Mesendoderm (in vitro differentiated cells): ENCODE data around the gene KCNK7.

Source experiments
- DNase-seq: peaks from one replicate; pipeline ENCODE4 v3.0.0; 2013
- H2AK5ac ChIP-seq: 2 replicates; pipeline ENCODE4 v1.6.1; 2013; ENCODE audit warnings: low read length, inconsistent platforms
- H2BK120ac ChIP-seq: 2 replicates; pipeline ENCODE4 v1.6.1; 2013; ENCODE audit warnings: low read depth, mild to moderate bottlenecking, low read length, moderate library complexity, mixed read lengths
- H2BK15ac ChIP-seq: replicated peaks from 2 replicates; pipeline ENCODE4 v1.6.1; 2013; ENCODE audit warnings: low read depth, mild to moderate bottlenecking, moderate library complexity
- H2BK5ac ChIP-seq: 2 replicates; pipeline ENCODE4 v1.6.1; 2013; ENCODE audit warnings: low read length, inconsistent platforms
- H3K18ac ChIP-seq: 2 replicates; pipeline ENCODE4 v1.6.1; 2013; ENCODE audit warnings: mild to moderate bottlenecking, low read length, mixed read lengths
- H3K23ac ChIP-seq: one replicate; pipeline ENCODE4 v1.6.1; 2013; ENCODE audit warnings: low read length
- H3K27ac ChIP-seq: 2 replicates; pipeline ENCODE4 v1.5.1; 2013; ENCODE audit warnings: low read depth, mild to moderate bottlenecking, inconsistent platforms, low read length, moderate library complexity
- H3K27me3 ChIP-seq: 2 replicates; pipeline ENCODE4 v1.6.1; 2013; ENCODE audit warnings: low read length, control low read depth, mild to moderate bottlenecking, inconsistent platforms; ENCODE audit not compliant: insufficient read depth, poor library complexity
- H3K36me3 ChIP-seq: 2 replicates; pipeline ENCODE4 v1.6.1; 2013; ENCODE audit warnings: low read length, inconsistent platforms; ENCODE audit not compliant: control insufficient read depth, insufficient read depth
- H3K4ac ChIP-seq: one replicate; pipeline ENCODE4 v1.6.1; 2013; ENCODE audit warnings: low read depth, mild to moderate bottlenecking, low read length, moderate library complexity
- H3K4me1 ChIP-seq: 2 replicates; pipeline ENCODE4 v1.6.1; 2013; ENCODE audit warnings: low read depth, low read length, inconsistent platforms; ENCODE audit not compliant: control insufficient read depth
- H3K4me2 ChIP-seq: 2 replicates; pipeline ENCODE4 v1.6.1; 2013; ENCODE audit warnings: low read length
- H3K4me3 ChIP-seq: 2 replicates; pipeline ENCODE4 v1.5.1; 2013; ENCODE audit warnings: mild to moderate bottlenecking, low read length
- H3K56ac ChIP-seq: one replicate; pipeline ENCODE4 v1.6.1; 2013; ENCODE audit warnings: low read length
- H3K79me1 ChIP-seq: 2 replicates; pipeline ENCODE4 v1.6.1; 2013; ENCODE audit warnings: low read length, inconsistent platforms
- H3K79me2 ChIP-seq: 2 replicates; pipeline ENCODE4 v1.6.1; 2013; ENCODE audit warnings: mild to moderate bottlenecking, low read length; ENCODE audit not compliant: control insufficient read depth, insufficient read depth
- H3K9ac ChIP-seq: 2 replicates; pipeline ENCODE4 v1.6.1; 2013; ENCODE audit warnings: low read length, inconsistent platforms
- H4K5ac ChIP-seq: one replicate; pipeline ENCODE4 v1.6.1; 2013; ENCODE audit warnings: low read length
- H4K8ac ChIP-seq: one replicate; pipeline ENCODE4 v1.6.1; 2013; ENCODE audit warnings: low read depth, mild to moderate bottlenecking, control low read depth, low read length, moderate library complexity
- WGBS: extraction: QIAGEN DNeasy Blood & Tissue Kit; methylation state at CpG from one replicate; pipeline ENCODE4 v1.1.7; 2013; ENCODE audit warnings: low lambda C conversion rate, missing lambda C conversion rate; ENCODE audit not compliant: insufficient coverage; ENCODE audit errors: extremely low coverage; 5-methylcytosine and 5-hydroxymethylcytosine counted together

KCNK7 gene

GRCh38 chr11:65611028-65611757 lies 15.6 kb upstream of the KCNK7 start:
- no CpG with 5 or more reads among the region's 10 CpGs for WGBS
- Histone ChIP-seq H3K36me3 (no peaks in the 10 kb centered on the region), H3K79me1 (peaks cover 17% of the 10 kb centered on the region), H4K8ac (no peak overlapping the region), H3K9ac (peak overlapping the region; percentile 41), H3K4me3 (no peak overlapping the region), H3K27ac (no peak overlapping the region), H3K27me3 (no peaks in the 10 kb centered on the region), H3K79me2 (peaks cover 7% of the 10 kb centered on the region), H3K23ac (no peak overlapping the region), H4K5ac (no peak overlapping the region), H3K4ac (no peak overlapping the region), H2AK5ac (no peak overlapping the region), H3K4me1 (peaks cover 9% of the 10 kb centered on the region), H2BK15ac (no peak overlapping the region), H3K4me2 (no peak overlapping the region), H2BK120ac (no peak overlapping the region), H3K18ac (no peak overlapping the region), H2BK5ac (no peak overlapping the region), H3K56ac (peak overlapping the region; percentile 70)
- peak; percentile 55 for DNase-seq

GRCh38 chr11:65610404-65610803 lies 14.8 kb upstream of the KCNK7 start:
- H3K79me2 ChIP-seq, result peaks cover 6% of the 10 kb centered on the region
- no CpG with 5 or more reads among the region's 6 CpGs for WGBS

GRCh38 chr11:65609665-65610064 lies 14.1 kb upstream of the KCNK7 start:
- Histone ChIP-seq H3K27ac (no peak overlapping the region), H2BK5ac (no peak overlapping the region), H3K4me2 (no peak overlapping the region), H3K4me3 (no peak overlapping the region), H3K56ac (no peak overlapping the region), H3K23ac (no peak overlapping the region), H3K79me1 (peaks cover 16% of the 10 kb centered on the region), H4K5ac (no peak overlapping the region), H3K9ac (no peak overlapping the region), H4K8ac (no peak overlapping the region), H3K79me2 (peaks cover 6% of the 10 kb centered on the region), H3K18ac (no peak overlapping the region), H2BK15ac (no peak overlapping the region), H3K27me3 (no peaks in the 10 kb centered on the region), H3K36me3 (no peaks in the 10 kb centered on the region), H2AK5ac (no peak overlapping the region), H3K4me1 (peaks cover 9% of the 10 kb centered on the region), H3K4ac (no peak overlapping the region), H2BK120ac (no peak overlapping the region)
- no peak for DNase-seq
- WGBS, result no CpG with 5 or more reads among the region's 5 CpGs

More at GRCh38 chr11:65610404-65610803, 14.8 kb upstream of the KCNK7 start:
- Histone ChIP-seq H2BK5ac (no peak overlapping the region), H3K18ac (no peak overlapping the region), H3K4me1 (peaks cover 9% of the 10 kb centered on the region), H3K27ac (no peak overlapping the region), H2BK120ac (no peak overlapping the region), H3K4me2 (no peak overlapping the region), H3K56ac (no peak overlapping the region), H2AK5ac (no peak overlapping the region), H4K8ac (no peak overlapping the region), H3K4ac (no peak overlapping the region), H3K27me3 (no peaks in the 10 kb centered on the region), H3K36me3 (no peaks in the 10 kb centered on the region), H3K79me1 (peaks cover 16% of the 10 kb centered on the region), H4K5ac (no peak overlapping the region), H3K23ac (no peak overlapping the region), H3K9ac (no peak overlapping the region), H2BK15ac (no peak overlapping the region), H3K4me3 (no peak overlapping the region)
- DNase-seq, result no peak

- no peaks in the 10 kb centered on the region for H3K27me3 ChIP-seq
- H3K4me2 ChIP-seq, result no peak overlapping the region
- no peak overlapping the region for H3K27ac ChIP-seq
- no peak overlapping the region for H4K8ac ChIP-seq
- no peak overlapping the region for H3K23ac ChIP-seq
- no peak overlapping the region for H3K9ac ChIP-seq
- no peak overlapping the region for H4K5ac ChIP-seq
- no peaks in the 10 kb centered on the region for H3K36me3 ChIP-seq
- H3K4me3 ChIP-seq, result no peak overlapping the region
- H3K4ac ChIP-seq, result no peak overlapping the region
- no peak overlapping the region for H2BK120ac ChIP-seq
- no peak overlapping the region for H2AK5ac ChIP-seq
- no peak overlapping the region for H2BK5ac ChIP-seq
- H3K79me2 ChIP-seq, result peaks cover 6% of the 10 kb centered on the region
- H3K18ac ChIP-seq, result no peak overlapping the region
- WGBS, result no CpG with 5 or more reads among the region's 3 CpGs
- peaks cover 16% of the 10 kb centered on the region for H3K79me1 ChIP-seq
- H2BK15ac ChIP-seq, result no peak overlapping the region
- peaks cover 9% of the 10 kb centered on the region for H3K4me1 ChIP-seq
- no peak overlapping the region for H3K56ac ChIP-seq
- DNase-seq, result no peak
Measured at GRCh38 chr11:65609229-65609628, 13.6 kb upstream of the KCNK7 start.

GRCh38 chr11:65607614-65608426 lies 12.2 kb upstream of the KCNK7 start:
- Histone ChIP-seq H3K4me1 (peaks cover 9% of the 10 kb centered on the region), H3K9ac (peak overlapping the region; percentile 58), H2BK5ac (no peak overlapping the region), H3K27ac (no peak overlapping the region), H2BK120ac (no peak overlapping the region), H3K79me1 (peaks cover 13% of the 10 kb centered on the region), H3K18ac (no peak overlapping the region), H3K56ac (peak overlapping the region; percentile 60), H3K4me3 (no peak overlapping the region), H3K27me3 (no peaks in the 10 kb centered on the region), H2BK15ac (no peak overlapping the region), H3K79me2 (peaks cover under 1% of the 10 kb centered on the region), H3K4me2 (peak overlapping the region; percentile 27), H4K5ac (no peak overlapping the region), H3K4ac (no peak overlapping the region), H4K8ac (no peak overlapping the region), H2AK5ac (no peak overlapping the region), H3K23ac (no peak overlapping the region), H3K36me3 (no peaks in the 10 kb centered on the region)
- WGBS, result no CpG with 5 or more reads among the region's 37 CpGs
- no peak for DNase-seq
